ENCODE results near the gene HEATR5A. TPM values are rescaled to one million over a fixed set of nuclear protein-coding genes. Genes with fewer than 3 reads are reported as not detected.

The HEATR5A gene
- total and polyA plus RNA-seq, 2 donors (not counting 1 experiment from before 2014, with no cell fraction given): 45.4 to 59.8 TPM

DNA sequence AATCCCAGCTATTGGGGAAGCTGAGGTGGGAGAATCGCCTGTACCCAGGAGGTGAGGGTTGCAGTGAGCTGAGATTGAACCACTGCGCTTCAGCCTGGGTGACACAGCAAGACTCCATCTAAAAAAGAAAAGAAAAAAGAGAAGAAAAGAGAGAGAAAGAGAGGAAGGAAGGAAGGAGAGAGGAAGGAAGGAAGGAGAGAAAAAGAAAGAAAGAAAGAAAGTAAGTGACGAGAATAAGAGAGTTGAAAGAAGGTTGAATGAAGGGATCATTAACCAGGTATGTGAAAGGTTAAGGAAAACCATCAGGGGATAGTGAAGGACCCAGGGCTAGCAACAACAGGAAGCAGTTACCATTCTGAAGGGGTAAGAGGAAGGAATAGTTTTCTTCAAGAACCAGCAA, 41.2 kb upstream of the HEATR5A start:
- Histone ChIP-seq H3K27ac (ENCODE audit: insufficient read depth, low read length) (no peak overlapping the region), H3K4me2 (ENCODE audit: extremely low read depth, insufficient read depth, low read length) (no peak overlapping the region), H3K9ac (ENCODE audit: insufficient read depth, low read length) (no peak overlapping the region), H3K9me3 (ENCODE audit: control insufficient read depth, insufficient read depth, low read depth, low read length) (no peaks in the 10 kb centered on the region), H3K27me3 (ENCODE audit: control insufficient read depth, insufficient read depth, low read length) (no peaks in the 10 kb centered on the region), H3K79me2 (ENCODE audit: control insufficient read depth, insufficient read depth, low read length) (no peaks in the 10 kb centered on the region), H3K4me3 (replicated peaks in 1 of 4; ENCODE audit: control extremely low read depth in 1 of 4, insufficient read depth in 1 of 4, low read depth in 3 of 4, low read length in 4 of 4) (no peak overlapping the region), H3K36me3 (ENCODE audit: control insufficient read depth, insufficient read depth, low read length) (no peaks in the 10 kb centered on the region), H3K4me1 (ENCODE audit: control insufficient read depth, extremely low read depth, insufficient read depth, low read length) (peaks cover 2% of the 10 kb centered on the region), H2AFZ (ENCODE audit: low read length) (no peak overlapping the region), H4K20me1 (ENCODE audit: control insufficient read depth, extremely low read depth, insufficient read depth, low read length) (no peaks in the 10 kb centered on the region)
- no peak for TF ChIP-seq EZH2 (IDR thresholded peaks at IDR 0.05; ENCODE audit: low read length, missing control alignments)
- TF ChIP-seq, protein P1, sequence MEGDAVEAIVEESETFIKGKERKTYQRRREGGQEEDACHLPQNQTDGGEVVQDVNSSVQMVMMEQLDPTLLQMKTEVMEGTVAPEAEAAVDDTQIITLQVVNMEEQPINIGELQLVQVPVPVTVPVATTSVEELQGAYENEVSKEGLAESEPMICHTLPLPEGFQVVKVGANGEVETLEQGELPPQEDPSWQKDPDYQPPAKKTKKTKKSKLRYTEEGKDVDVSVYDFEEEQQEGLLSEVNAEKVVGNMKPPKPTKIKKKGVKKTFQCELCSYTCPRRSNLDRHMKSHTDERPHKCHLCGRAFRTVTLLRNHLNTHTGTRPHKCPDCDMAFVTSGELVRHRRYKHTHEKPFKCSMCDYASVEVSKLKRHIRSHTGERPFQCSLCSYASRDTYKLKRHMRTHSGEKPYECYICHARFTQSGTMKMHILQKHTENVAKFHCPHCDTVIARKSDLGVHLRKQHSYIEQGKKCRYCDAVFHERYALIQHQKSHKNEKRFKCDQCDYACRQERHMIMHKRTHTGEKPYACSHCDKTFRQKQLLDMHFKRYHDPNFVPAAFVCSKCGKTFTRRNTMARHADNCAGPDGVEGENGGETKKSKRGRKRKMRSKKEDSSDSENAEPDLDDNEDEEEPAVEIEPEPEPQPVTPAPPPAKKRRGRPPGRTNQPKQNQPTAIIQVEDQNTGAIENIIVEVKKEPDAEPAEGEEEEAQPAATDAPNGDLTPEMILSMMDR (conservative IDR thresholded peaks at IDR 0.05 in 1 of 2, IDR thresholded peaks at IDR 0.05 in 1 of 2; ENCODE audit: low read depth in 1 of 2, low read length in 2 of 2): no peak
- DNase-seq (ENCODE audit: low read depth in 2 of 2): no peak

GRCh38 chr14:31457665-31458659, 37.6 kb upstream of the HEATR5A start:
- TF ChIP-seq, protein P1 (conservative IDR thresholded peaks at IDR 0.05 in 1 of 2, IDR thresholded peaks at IDR 0.05 in 1 of 2; ENCODE audit: low read depth in 1 of 2, low read length in 2 of 2): no peak
- TF ChIP-seq EZH2 (IDR thresholded peaks at IDR 0.05; ENCODE audit: low read length, missing control alignments): no peak
- Histone ChIP-seq H3K79me2 (ENCODE audit: control insufficient read depth, insufficient read depth, low read length) (peaks cover 3% of the 10 kb centered on the region), H3K36me3 (ENCODE audit: control insufficient read depth, insufficient read depth, low read length) (no peaks in the 10 kb centered on the region), H3K27ac (ENCODE audit: insufficient read depth, low read length) (no peak overlapping the region), H2AFZ (ENCODE audit: low read length) (peak overlapping the region; percentile 48), H3K4me1 (ENCODE audit: control insufficient read depth, extremely low read depth, insufficient read depth, low read length) (peaks cover 2% of the 10 kb centered on the region), H3K9ac (ENCODE audit: insufficient read depth, low read length) (no peak overlapping the region), H3K4me2 (ENCODE audit: extremely low read depth, insufficient read depth, low read length) (peak overlapping the region; percentile 73), H3K27me3 (ENCODE audit: control insufficient read depth, insufficient read depth, low read length) (no peaks in the 10 kb centered on the region), H3K9me3 (ENCODE audit: control insufficient read depth, insufficient read depth, low read depth, low read length) (no peaks in the 10 kb centered on the region), H4K20me1 (ENCODE audit: control insufficient read depth, extremely low read depth, insufficient read depth, low read length) (no peaks in the 10 kb centered on the region), H3K4me3 (replicated peaks in 1 of 4; ENCODE audit: control extremely low read depth in 1 of 4, insufficient read depth in 1 of 4, low read depth in 3 of 4, low read length in 4 of 4) (peak overlapping the region; percentile 65 to 84 (median 78))
- DNase-seq (ENCODE audit: low read depth in 2 of 2): peak; percentile 3 to 8

GRCh38 chr14:31456841-31457664, 36.7 kb upstream of the HEATR5A start, which contains the start of gene DTD2:
DTD2 (minus strand) TSS chr14:31457506; CDS start chr14:31457393, 113 bp downstream.
- H3K4me3 ChIP-seq (replicated peaks in 1 of 4; ENCODE audit: control extremely low read depth in 1 of 4, insufficient read depth in 1 of 4, low read depth in 3 of 4, low read length in 4 of 4): peak within 1 kb of the TSS; percentile 77 to 92 (median 81)
- no peaks in the 10 kb centered on the region for H3K36me3 ChIP-seq (ENCODE audit: control insufficient read depth, insufficient read depth, low read length)
- H2AFZ ChIP-seq (ENCODE audit: low read length): peak within 1 kb of the TSS; percentile 94
- DNase-seq (ENCODE audit: low read depth in 2 of 2): peak; percentile 91 to 95
- TF ChIP-seq, protein P1 (conservative IDR thresholded peaks at IDR 0.05 in 1 of 2, IDR thresholded peaks at IDR 0.05 in 1 of 2; ENCODE audit: low read depth in 1 of 2, low read length in 2 of 2): no peak
- no peak for TF ChIP-seq EZH2 (IDR thresholded peaks at IDR 0.05; ENCODE audit: low read length, missing control alignments)
- peak within 1 kb of the TSS; percentile 84 for H3K4me2 ChIP-seq (ENCODE audit: extremely low read depth, insufficient read depth, low read length)
- H3K4me1 ChIP-seq (ENCODE audit: control insufficient read depth, extremely low read depth, insufficient read depth, low read length): peaks cover 2% of the 10 kb centered on the region
- no peaks in the 10 kb centered on the region for H3K27me3 ChIP-seq (ENCODE audit: control insufficient read depth, insufficient read depth, low read length)
- no peaks in the 10 kb centered on the region for H4K20me1 ChIP-seq (ENCODE audit: control insufficient read depth, extremely low read depth, insufficient read depth, low read length)
- H3K9ac ChIP-seq (ENCODE audit: insufficient read depth, low read length): peak within 1 kb of the TSS; percentile 84
- peak within 1 kb of the TSS; percentile 85 for H3K27ac ChIP-seq (ENCODE audit: insufficient read depth, low read length)
- peaks cover 3% of the 10 kb centered on the region for H3K79me2 ChIP-seq (ENCODE audit: control insufficient read depth, insufficient read depth, low read length)
- H3K9me3 ChIP-seq (ENCODE audit: control insufficient read depth, insufficient read depth, low read depth, low read length): no peaks in the 10 kb centered on the region

Data from fibroblast of lung (primary cell).